GM19328 (cell line): Measurements from ENCODE around the gene HDHD3.
A peak's percentile ranks its signal among the peaks of the same experiment; 100 is the strongest.

Experiments used
- ATAC-seq: cut with Tn5 transposase; IDR thresholded peaks from one replicate; pipeline ENCODE4 v1.9.1; 2021; ENCODE audit warnings: mild to moderate bottlenecking, moderate library complexity; ENCODE audit not compliant: unreplicated experiment

Gene HDHD3

GRCh38 chr9:113340011-113340699, 36.6 kb downstream of the HDHD3 start, which contains the start of gene WDR31:
TSS of gene WDR31 (minus strand) at chr9:113340275. CDS start at chr9:113332022, 8,253 bp downstream.
- ATAC-seq: peak; percentile 97

GRCh38 chr9:113337714-113338113, 39.1 kb downstream of the HDHD3 start:
- ATAC-seq: no peak

- ATAC-seq: no peak
Observed at GRCh38 chr9:113331780-113332179, 45.0 kb downstream of the HDHD3 start.

- ATAC-seq: no peak
Observed at GRCh38 chr9:113328045-113328782, 48.6 kb downstream of the HDHD3 start.

- no peak for ATAC-seq
Observed at GRCh38 chr9:113326230-113326629, 50.6 kb downstream of the HDHD3 start.
